A673 (cell line): ENCODE measurements around the gene ANKRD11.

Source experiments
- CTCF ChIP-seq: fragments of 300-800, 200-600 bp; sonication (generic); conservative IDR thresholded peaks from 2 replicates; pipeline ENCODE4 v1.5.1; 2017; ENCODE audit warnings: low read depth, mild to moderate bottlenecking, antibody characterized with exemption, low read length, moderate library complexity, mixed read lengths
- EZH2 ChIP-seq: fragments of 200-600 bp; sonication (generic); IDR thresholded peaks from 2 replicates; pipeline ENCODE4 v1.6.1; 2017; ENCODE audit warnings: borderline replicate concordance, low read depth, mild to moderate bottlenecking, mixed read lengths, antibody characterized with exemption, low read length; ENCODE audit not compliant: poor library complexity, severe bottlenecking

DNA sequence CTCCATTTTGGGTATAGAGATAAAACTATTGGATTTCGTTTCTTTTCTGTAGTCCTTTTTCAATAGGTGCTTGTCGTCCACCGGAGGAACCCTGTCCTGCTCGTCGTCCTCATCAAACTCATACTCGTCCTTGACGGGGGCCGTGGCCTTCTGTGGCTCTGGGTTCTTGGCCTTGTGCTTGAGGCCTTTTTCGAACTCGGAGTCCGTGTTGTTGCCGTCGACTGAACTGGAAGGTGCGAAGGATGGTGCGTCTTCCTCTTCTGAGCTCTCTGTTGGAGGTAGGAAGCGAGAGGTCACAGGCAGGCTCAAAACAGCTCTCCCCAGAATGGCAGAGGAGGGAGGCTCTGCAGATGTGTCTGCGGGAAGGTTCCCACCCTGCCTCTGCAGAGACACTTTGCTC, 205.0 kb downstream of the ANKRD11 start:
- TF ChIP-seq CTCF (no peak), EZH2 (no peak)
